ENCODE measurements around the gene MYCL. TPM values are rescaled to one million over a fixed set of nuclear protein-coding genes. Genes with fewer than 3 reads are reported as not detected.

Gene MYCL
- total RNA-seq, 1 experiment from 2014 or later, result 31.0 TPM

- no peak for TF ChIP-seq CBFB (CRISPR knock-in tag; IDR thresholded peaks at IDR 0.05; ENCODE audit: low read depth)
Measured at GRCh38 chr1:39943471-39944290, 42.0 kb upstream of the MYCL start (continued).

GRCh38 chr1:39940980-39941871 is 39.5 kb upstream of the MYCL start:
- TF ChIP-seq ATF3 (CRISPR knock-in tag; conservative IDR thresholded peaks at IDR 0.05) (no peak), GTF2I (CRISPR knock-in tag; conservative IDR thresholded peaks at IDR 0.05) (no peak), E2F5 (CRISPR knock-in tag; IDR thresholded peaks at IDR 0.05) (no peak), ATF1 (CRISPR knock-in tag; IDR thresholded peaks at IDR 0.05) (no peak), ZSCAN18 (CRISPR knock-in tag; IDR thresholded peaks at IDR 0.05) (no peak), ERG (CRISPR knock-in tag; IDR thresholded peaks at IDR 0.05) (no peak), CTCF (IDR thresholded peaks at IDR 0.05) (no peak), JUN (CRISPR knock-in tag; IDR thresholded peaks at IDR 0.05) (no peak), E2F4 (CRISPR knock-in tag; IDR thresholded peaks at IDR 0.05; ENCODE audit: borderline replicate concordance, low read depth) (no peak), AFF4 (CRISPR knock-in tag; IDR thresholded peaks at IDR 0.05; ENCODE audit: borderline replicate concordance) (no peak), ETV6 (CRISPR knock-in tag; IDR thresholded peaks at IDR 0.05) (no peak), FOXP1 (CRISPR knock-in tag; IDR thresholded peaks at IDR 0.05; ENCODE audit: borderline replicate concordance) (no peak), FOXK1 (CRISPR knock-in tag; IDR thresholded peaks at IDR 0.05) (no peak), PRDM15 (CRISPR knock-in tag; IDR thresholded peaks at IDR 0.05) (no peak), JAZF1 (CRISPR knock-in tag; IDR thresholded peaks at IDR 0.05) (no peak)
- no peak overlapping the region for H3K27ac Mint-ChIP-seq
- no peaks in the 10 kb centered on the region for H3K36me3 Mint-ChIP-seq
- peaks cover 15% of the 10 kb centered on the region for H3K4me1 Mint-ChIP-seq
- ATAC-seq (no peak), DNase-seq (ENCODE audit: low spot score) (no peak)
- CTCF ChIA-PET, result interaction anchor here (1.3 to 1.4 kb wide), 2 partner anchors 22 to 124 kb away, joined by 4 to 6 read pairs; no protein-coding TSS in a partner anchor
- POLR2A ChIA-PET, result no interaction called here
- no peaks in the 10 kb centered on the region for H3K9me3 Mint-ChIP-seq
- peaks cover 4% of the 10 kb centered on the region; the same call in 1 of the 2 replicates for H3K27me3 Mint-ChIP-seq (ENCODE audit: low read depth)
- no peak overlapping the region for H3K4me3 Mint-ChIP-seq
